Osteocyte (in vitro differentiated cells): ENCODE measurements around the gene CALML3. TPM values are rescaled to one million over a fixed set of nuclear protein-coding genes. Genes with fewer than 3 reads are reported as not detected.

ENCODE experiments used
- DNase-seq: peaks from one replicate; pipeline ENCODE4 v3.0.0; 2021; ENCODE audit warnings: mixed read lengths; ENCODE audit not compliant: unreplicated experiment; ENCODE audit errors: extremely low spot score
- H3K27ac Mint-ChIP-seq: one replicate; pipeline ENCODE4 v1.8.0; 2021; ENCODE audit warnings: mild to moderate bottlenecking, mixed read lengths; ENCODE audit not compliant: unreplicated experiment
- H3K27me3 Mint-ChIP-seq: one replicate; pipeline ENCODE4 v1.8.0; 2021; ENCODE audit warnings: mixed read lengths; ENCODE audit not compliant: unreplicated experiment
- H3K36me3 Mint-ChIP-seq: one replicate; pipeline ENCODE4 v1.8.0; 2021; ENCODE audit warnings: mixed read lengths; ENCODE audit not compliant: unreplicated experiment
- H3K4me1 Mint-ChIP-seq: one replicate; pipeline ENCODE4 v1.8.0; 2021; ENCODE audit warnings: mixed read lengths; ENCODE audit not compliant: unreplicated experiment
- H3K4me3 Mint-ChIP-seq: one replicate; pipeline ENCODE4 v1.8.0; 2021; ENCODE audit warnings: mild to moderate bottlenecking, moderate library complexity, mixed read lengths; ENCODE audit not compliant: unreplicated experiment
- H3K9me3 Mint-ChIP-seq: one replicate; pipeline ENCODE4 v1.8.0; 2021; ENCODE audit warnings: mixed read lengths; ENCODE audit not compliant: unreplicated experiment
- total RNA-seq: library from RNA; stranded (reverse); gene quantifications from 2 replicates; pipeline ENCODE4 v1.2.1, GENCODE V29; 2021
- TF ChIP-seq, protein P1 (sequence below): fragments of 200-600 bp; sonication (generic); IDR thresholded peaks from 2 replicates; pipeline ENCODE4 v1.5.0; 2021; ENCODE audit warnings: antibody characterized with exemption, mild to moderate bottlenecking, moderate library complexity

CALML3 gene
- total RNA-seq, 1 donor from 2014 or later, result not detected

DNA sequence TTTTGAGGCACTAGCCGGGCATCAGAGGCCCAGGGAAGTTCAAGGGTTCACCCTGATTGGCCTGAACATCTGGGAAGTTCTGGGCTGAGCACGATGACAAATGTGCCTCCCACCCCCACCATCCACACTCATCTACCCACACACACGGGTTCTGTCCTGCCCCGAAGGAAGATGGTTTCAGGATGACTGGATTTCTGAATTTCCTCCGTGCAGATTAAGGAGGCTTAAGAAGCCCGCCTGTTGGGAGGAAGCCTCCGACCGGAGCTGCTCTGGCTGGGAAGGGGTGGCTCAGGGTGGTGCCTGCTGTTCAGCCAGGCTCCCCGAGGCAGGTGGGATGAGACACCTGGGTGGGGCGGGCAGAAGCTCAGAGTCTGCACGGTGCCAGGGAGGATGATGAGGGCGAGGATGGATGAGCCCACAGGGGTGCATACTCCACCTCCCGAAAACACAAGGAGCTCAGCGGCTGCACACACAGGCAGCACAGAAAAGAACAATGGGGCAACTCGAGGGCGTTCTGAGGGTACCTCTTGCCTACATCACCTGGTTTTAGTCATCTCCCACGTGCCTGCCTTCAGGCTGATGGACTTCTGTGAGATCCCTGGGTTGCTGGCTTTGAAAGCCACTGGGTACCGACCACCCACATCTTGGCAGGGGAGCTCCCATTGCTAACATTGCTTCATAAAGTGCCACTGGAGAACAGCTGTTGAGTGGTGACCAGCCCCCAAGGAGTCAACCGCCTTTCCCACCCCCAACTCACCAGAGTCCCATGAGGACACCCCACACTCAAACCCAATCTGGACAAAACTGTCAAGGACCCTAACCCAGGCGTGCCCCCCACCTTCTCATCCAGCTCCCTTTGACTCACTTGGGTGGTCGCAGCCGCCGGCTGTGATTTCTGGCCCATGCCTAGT is 41.2 kb downstream of the CALML3 start:
- no peak overlapping the region for H3K4me3 Mint-ChIP-seq
- H3K36me3 Mint-ChIP-seq, result no peaks in the 10 kb centered on the region
- no peak for DNase-seq
- H3K27me3 Mint-ChIP-seq, result no peaks in the 10 kb centered on the region
- peaks cover 30% of the 10 kb centered on the region for H3K4me1 Mint-ChIP-seq
- TF ChIP-seq, protein P1, sequence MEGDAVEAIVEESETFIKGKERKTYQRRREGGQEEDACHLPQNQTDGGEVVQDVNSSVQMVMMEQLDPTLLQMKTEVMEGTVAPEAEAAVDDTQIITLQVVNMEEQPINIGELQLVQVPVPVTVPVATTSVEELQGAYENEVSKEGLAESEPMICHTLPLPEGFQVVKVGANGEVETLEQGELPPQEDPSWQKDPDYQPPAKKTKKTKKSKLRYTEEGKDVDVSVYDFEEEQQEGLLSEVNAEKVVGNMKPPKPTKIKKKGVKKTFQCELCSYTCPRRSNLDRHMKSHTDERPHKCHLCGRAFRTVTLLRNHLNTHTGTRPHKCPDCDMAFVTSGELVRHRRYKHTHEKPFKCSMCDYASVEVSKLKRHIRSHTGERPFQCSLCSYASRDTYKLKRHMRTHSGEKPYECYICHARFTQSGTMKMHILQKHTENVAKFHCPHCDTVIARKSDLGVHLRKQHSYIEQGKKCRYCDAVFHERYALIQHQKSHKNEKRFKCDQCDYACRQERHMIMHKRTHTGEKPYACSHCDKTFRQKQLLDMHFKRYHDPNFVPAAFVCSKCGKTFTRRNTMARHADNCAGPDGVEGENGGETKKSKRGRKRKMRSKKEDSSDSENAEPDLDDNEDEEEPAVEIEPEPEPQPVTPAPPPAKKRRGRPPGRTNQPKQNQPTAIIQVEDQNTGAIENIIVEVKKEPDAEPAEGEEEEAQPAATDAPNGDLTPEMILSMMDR, result no peak
- H3K9me3 Mint-ChIP-seq, result no peaks in the 10 kb centered on the region
- H3K27ac Mint-ChIP-seq, result no peak overlapping the region

DNA sequence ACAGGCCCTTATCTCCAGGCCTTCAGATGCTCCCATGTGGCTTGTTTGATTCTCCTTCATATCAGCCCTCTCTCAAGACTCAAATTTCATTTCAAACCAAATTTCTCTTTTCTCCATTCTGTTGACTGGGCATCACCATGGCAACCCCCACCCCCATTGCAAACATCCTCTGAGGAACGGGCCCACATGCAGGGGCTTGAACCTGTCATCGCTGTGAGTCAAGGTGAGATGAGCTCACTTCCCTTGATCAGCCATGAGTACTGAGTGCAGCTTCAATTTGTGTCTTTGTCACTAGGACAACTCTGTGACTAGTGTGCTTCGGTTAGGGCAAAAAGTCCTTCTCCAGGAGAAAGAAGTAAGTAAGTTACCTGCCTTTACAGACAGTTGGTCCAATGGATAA is 41.9 kb downstream of the CALML3 start:
- peaks cover 30% of the 10 kb centered on the region for H3K4me1 Mint-ChIP-seq
- TF ChIP-seq, protein P1, result no peak
- no peaks in the 10 kb centered on the region for H3K9me3 Mint-ChIP-seq
- H3K4me3 Mint-ChIP-seq, result no peak overlapping the region
- no peak overlapping the region for H3K27ac Mint-ChIP-seq
- DNase-seq, result no peak
- H3K27me3 Mint-ChIP-seq, result no peaks in the 10 kb centered on the region
- no peaks in the 10 kb centered on the region for H3K36me3 Mint-ChIP-seq

DNA sequence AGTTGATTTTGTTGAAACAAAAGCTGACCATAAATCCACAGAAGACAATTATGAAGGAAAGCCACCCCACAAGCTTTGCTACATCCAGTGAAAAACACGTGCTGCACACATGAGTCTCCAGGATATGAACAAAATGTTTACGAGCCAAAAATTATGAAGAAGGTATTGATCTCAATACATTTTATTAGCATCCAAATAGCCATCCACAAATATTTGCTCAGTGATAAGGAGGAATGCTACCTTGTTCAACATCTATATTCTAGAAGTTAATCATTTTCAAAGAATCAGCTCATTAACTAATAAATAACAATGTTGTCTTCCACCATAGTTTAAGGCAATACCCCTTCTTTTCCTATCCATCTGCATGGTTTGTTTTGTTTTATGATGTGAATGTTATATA is 42.7 kb downstream of the CALML3 start:
- peaks cover 30% of the 10 kb centered on the region for H3K4me1 Mint-ChIP-seq
- no peak overlapping the region for H3K27ac Mint-ChIP-seq
- H3K27me3 Mint-ChIP-seq, result no peaks in the 10 kb centered on the region
- no peak for DNase-seq
- TF ChIP-seq, protein P1, result no peak
- H3K36me3 Mint-ChIP-seq, result no peaks in the 10 kb centered on the region
- H3K4me3 Mint-ChIP-seq, result no peak overlapping the region
- no peaks in the 10 kb centered on the region for H3K9me3 Mint-ChIP-seq

DNA sequence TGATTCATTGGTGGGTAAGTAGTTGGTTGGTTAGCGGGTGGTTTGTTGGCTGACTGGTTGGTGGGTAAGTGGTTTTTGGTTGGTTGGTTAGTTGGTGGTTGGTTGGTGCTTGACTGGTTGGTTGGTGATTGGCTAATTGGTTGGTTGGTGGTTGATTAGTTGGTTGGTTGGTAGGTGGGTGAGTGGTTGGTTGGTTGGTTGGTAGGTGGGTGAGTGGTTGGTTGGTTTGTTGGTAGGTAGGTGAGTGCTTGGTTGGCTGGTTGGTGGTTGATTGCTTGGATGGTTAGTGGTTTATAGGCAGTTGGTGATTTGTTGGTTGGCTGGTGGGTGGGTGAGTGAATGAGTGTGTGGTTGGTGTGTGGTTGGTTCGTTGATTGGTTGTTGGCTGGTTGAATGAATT is 44.2 kb downstream of the CALML3 start:
- no peak overlapping the region for H3K27ac Mint-ChIP-seq
- DNase-seq, result no peak
- no peaks in the 10 kb centered on the region for H3K9me3 Mint-ChIP-seq
- peaks cover 23% of the 10 kb centered on the region for H3K4me1 Mint-ChIP-seq
- no peaks in the 10 kb centered on the region for H3K36me3 Mint-ChIP-seq
- no peak overlapping the region for H3K4me3 Mint-ChIP-seq
- TF ChIP-seq, protein P1, result no peak
- H3K27me3 Mint-ChIP-seq, result no peaks in the 10 kb centered on the region

DNA sequence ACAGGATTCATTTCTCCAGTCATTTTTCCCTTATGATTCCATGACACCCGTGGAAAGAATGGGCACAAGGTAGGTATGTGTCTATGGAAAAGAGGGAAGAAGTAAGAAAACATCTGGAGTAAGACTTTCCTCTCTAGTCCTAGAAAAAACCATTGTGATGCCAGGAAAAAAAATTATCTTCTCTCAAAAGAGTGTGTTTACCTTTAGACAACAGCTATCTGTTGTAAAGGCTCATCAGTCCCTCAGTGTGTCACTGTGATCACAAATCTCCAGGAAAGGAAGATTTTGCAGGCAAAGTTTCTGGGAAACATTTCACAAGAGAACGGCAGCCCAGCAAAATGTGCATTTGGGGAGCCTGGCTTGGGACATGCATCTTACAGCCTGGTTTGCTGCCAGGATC is 44.8 kb downstream of the CALML3 start:
- Mint-ChIP-seq H3K36me3 (no peaks in the 10 kb centered on the region), H3K9me3 (no peaks in the 10 kb centered on the region), H3K27ac (no peak overlapping the region), H3K4me1 (peaks cover 20% of the 10 kb centered on the region), H3K27me3 (no peaks in the 10 kb centered on the region), H3K4me3 (no peak overlapping the region)
- TF ChIP-seq, protein P1, result no peak
- no peak for DNase-seq
